Breast epithelium (tissue), 4 donors: Measurements from ENCODE around the gene GABRD. TPM values are rescaled to one million over a fixed set of nuclear protein-coding genes. Genes with fewer than 3 reads are reported as not detected.

Experiments
- DNase-seq, 2 donors: peaks; one replicate each; pipeline ENCODE4 v3.0.0-alpha.2; 2019; ENCODE audit warnings: low spot score in 2 of 2
- H3K27ac ChIP-seq, 2 donors: fragments of 200-600 bp; sonication (generic) in 1 of 2; one replicate each; pipeline ENCODE4 v1.5.1; 2016 to 2019; ENCODE audit warnings: mild to moderate bottlenecking in 1 of 2
- H3K27me3 ChIP-seq, 2 donors: fragments of 200-600 bp; sonication (generic) in 1 of 2; one replicate each; pipeline versions ENCODE4 v1.5.1 to v1.6.0; 2017 to 2019; ENCODE audit warnings: control low read depth in 1 of 2, mild to moderate bottlenecking in 1 of 2
- H3K36me3 ChIP-seq: fragments of 200-600 bp; one replicate; pipeline ENCODE4 v1.5.1; 2019
- H3K4me1 ChIP-seq, 2 donors: fragments of 200-600 bp; sonication (generic); one replicate each; pipeline ENCODE4 v1.5.1; 2016 to 2019; ENCODE audit warnings: control low read depth in 1 of 2
- H3K4me3 ChIP-seq, 3 donors: fragments of 200-600 bp; sonication (generic); 1 replicate in 2 of 3; 2 replicates in 1 of 3; pipeline ENCODE4 v1.5.1; 2016 to 2019; ENCODE audit warnings: mild to moderate bottlenecking in 3 of 3, moderate library complexity in 2 of 3
- H3K9me3 ChIP-seq, 2 donors: fragments of 200-600 bp; sonication (generic) in 1 of 2; one replicate each; pipeline ENCODE4 v1.5.1; 2016 to 2019; ENCODE audit warnings: control low read depth in 1 of 2
- POLR2A ChIP-seq: fragments of 450-650 bp; IDR thresholded peaks from one replicate; pipeline ENCODE4 v1.6.1; 2016; ENCODE audit warnings: antibody characterized with exemption, mild to moderate bottlenecking, moderate library complexity
- POLR2AphosphoS5 ChIP-seq, 3 donors: sonication (generic); formaldehyde crosslinking; IDR thresholded peaks; one replicate each; pipeline ENCODE4 v1.6.1; 2017; ENCODE audit warnings: antibody characterized with exemption in 3 of 3
- intact Hi-C: fragments of 100-400 bp; cut with DNase I; formaldehyde crosslinking; loops from one replicate; pipeline ENCODE4 v1.15.1; 2023; ENCODE audit warnings: low total_unique reads
- total RNA-seq, 3 donors: library from RNA; depleted of rRNA; stranded (reverse); fragments of >200 nt; gene quantifications; one replicate each; pipeline ENCODE4 v1.1.0, GENCODE V29; 2016
- TF ChIP-seq, protein P1 (sequence below), 3 donors: fragments of 450-650 bp; IDR thresholded peaks; one replicate each; pipeline ENCODE4 v1.5.1; 2016 to 2017; ENCODE audit warnings: antibody characterized with exemption in 3 of 3, mild to moderate bottlenecking in 3 of 3, moderate library complexity in 3 of 3

Gene GABRD
- total RNA-seq, 3 donors from 2014 or later, result not detected

DNA sequence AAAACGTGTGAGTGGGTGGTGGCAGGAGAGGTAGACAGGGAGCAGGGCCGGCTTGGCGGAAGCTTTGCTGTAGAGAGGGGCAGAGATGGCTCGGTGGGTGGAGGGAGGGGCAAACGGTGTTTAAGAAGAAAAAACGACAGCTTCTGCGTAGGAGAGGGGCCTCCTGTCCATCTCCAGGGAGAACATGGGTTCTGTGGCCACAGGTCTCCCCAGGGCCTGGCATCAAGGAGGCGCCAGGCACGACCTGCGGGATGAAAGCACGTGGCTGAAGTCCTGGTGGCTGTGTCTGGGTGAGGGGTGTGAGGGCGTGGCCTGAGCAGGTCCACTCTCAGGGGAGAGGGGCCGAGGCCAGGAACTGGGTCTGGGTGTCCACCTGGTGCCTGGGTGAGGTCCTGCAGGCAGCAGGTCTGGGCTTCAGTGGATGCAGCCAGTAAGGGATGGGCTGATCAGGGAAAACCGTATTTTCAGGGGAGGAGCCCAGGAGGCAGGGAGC lies 30.1 kb downstream of the GABRD start:
- intact Hi-C loops, result no loop called here
- peaks cover 5 to 12% of the 10 kb centered on the region in 2 donors for H3K27me3 ChIP-seq
- H3K27ac ChIP-seq, result peak overlapping the region in 1 of 2 donors; percentile 72
- DNase-seq, result peak in 1 of 2 donors; percentile 33
- H3K9me3 ChIP-seq, result no peaks in the 10 kb centered on the region
- peak overlapping the region in 2 of 3 donors; percentile 75 to 81 for H3K4me3 ChIP-seq
- H3K36me3 ChIP-seq, result no peaks in the 10 kb centered on the region
- TF ChIP-seq, protein P1, sequence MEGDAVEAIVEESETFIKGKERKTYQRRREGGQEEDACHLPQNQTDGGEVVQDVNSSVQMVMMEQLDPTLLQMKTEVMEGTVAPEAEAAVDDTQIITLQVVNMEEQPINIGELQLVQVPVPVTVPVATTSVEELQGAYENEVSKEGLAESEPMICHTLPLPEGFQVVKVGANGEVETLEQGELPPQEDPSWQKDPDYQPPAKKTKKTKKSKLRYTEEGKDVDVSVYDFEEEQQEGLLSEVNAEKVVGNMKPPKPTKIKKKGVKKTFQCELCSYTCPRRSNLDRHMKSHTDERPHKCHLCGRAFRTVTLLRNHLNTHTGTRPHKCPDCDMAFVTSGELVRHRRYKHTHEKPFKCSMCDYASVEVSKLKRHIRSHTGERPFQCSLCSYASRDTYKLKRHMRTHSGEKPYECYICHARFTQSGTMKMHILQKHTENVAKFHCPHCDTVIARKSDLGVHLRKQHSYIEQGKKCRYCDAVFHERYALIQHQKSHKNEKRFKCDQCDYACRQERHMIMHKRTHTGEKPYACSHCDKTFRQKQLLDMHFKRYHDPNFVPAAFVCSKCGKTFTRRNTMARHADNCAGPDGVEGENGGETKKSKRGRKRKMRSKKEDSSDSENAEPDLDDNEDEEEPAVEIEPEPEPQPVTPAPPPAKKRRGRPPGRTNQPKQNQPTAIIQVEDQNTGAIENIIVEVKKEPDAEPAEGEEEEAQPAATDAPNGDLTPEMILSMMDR (IDR thresholded peaks at IDR 0.05), result peak in 2 of 3 donors; percentile 40 to 60
- TF ChIP-seq POLR2AphosphoS5 (IDR thresholded peaks at IDR 0.05), result no peak
- H3K4me1 ChIP-seq, result peaks cover 3 to 4% of the 10 kb centered on the region in 2 donors

GRCh38 chr1:2049718-2050431 lies 30.7 kb downstream of the GABRD start, which contains the start of gene PRKCZ:
TSS of gene PRKCZ (plus strand) at chr1:2050411. CDS start at chr1:2050631, 220 bp downstream.
- TF ChIP-seq POLR2A (no peak), POLR2AphosphoS5 (IDR thresholded peaks at IDR 0.05) (no peak)
- TF ChIP-seq, protein P1 (IDR thresholded peaks at IDR 0.05), result no peak
- Histone ChIP-seq H3K4me1 (peaks cover 0 to 4% of the 10 kb centered on the region in 2 donors), H3K27ac (peak within 1 kb of the TSS; percentile 61 to 72), H3K4me3 (peak within 1 kb of the TSS; percentile 42 to 81 (median 75)), H3K27me3 (peaks cover 5 to 12% of the 10 kb centered on the region in 2 donors), H3K36me3 (no peaks in the 10 kb centered on the region), H3K9me3 (no peaks in the 10 kb centered on the region)
- DNase-seq, result peak; percentile 93 to 95
- intact Hi-C loops, result loop anchor here (10.0 kb wide), 1 partner anchor 555 kb away; no protein-coding TSS in a partner anchor

DNA sequence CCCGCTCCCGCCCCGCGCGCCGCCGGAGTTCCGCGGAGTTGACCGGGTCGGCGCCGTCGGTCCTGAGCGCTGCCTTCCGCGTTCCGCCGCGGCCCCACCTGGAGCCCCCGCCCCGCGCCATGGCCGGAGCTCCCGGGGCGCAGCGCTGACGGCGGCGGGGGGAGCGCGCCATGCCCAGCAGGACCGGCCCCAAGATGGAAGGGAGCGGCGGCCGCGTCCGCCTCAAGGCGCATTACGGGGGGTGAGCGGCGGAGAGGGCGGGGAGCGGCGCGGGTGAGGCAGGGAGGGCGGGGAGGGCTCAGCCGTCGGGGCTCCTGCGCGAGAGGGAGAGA lies 31.3 kb downstream of the GABRD start:
- intact Hi-C loops, result loop anchor here (10.0 kb wide), 1 partner anchor 554 kb away; no protein-coding TSS in a partner anchor
- DNase-seq, result no peak
- TF ChIP-seq POLR2A (no peak), POLR2AphosphoS5 (IDR thresholded peaks at IDR 0.05) (no peak)
- TF ChIP-seq, protein P1 (IDR thresholded peaks at IDR 0.05), result no peak
- Histone ChIP-seq H3K9me3 (no peaks in the 10 kb centered on the region), H3K36me3 (no peaks in the 10 kb centered on the region), H3K4me1 (peaks cover 0 to 4% of the 10 kb centered on the region in 2 donors), H3K27ac (peak overlapping the region; percentile 61 to 68), H3K4me3 (peak overlapping the region; percentile 27 to 81 (median 75)), H3K27me3 (peaks cover 5 to 12% of the 10 kb centered on the region in 2 donors)

- no peak for DNase-seq
- H3K27ac ChIP-seq, result peak overlapping the region; percentile 61 to 68
- intact Hi-C loops, result loop anchor here (10.0 kb wide), 1 partner anchor 554 kb away; no protein-coding TSS in a partner anchor
These were observed 31.9 kb downstream of the GABRD start for GRCh38 chr1:2050793-2051682.

More at GRCh38 chr1:2050793-2051682, 31.9 kb downstream of the GABRD start:
- peak overlapping the region; percentile 27 to 81 (median 75) for H3K4me3 ChIP-seq
- no peaks in the 10 kb centered on the region for H3K36me3 ChIP-seq
- TF ChIP-seq, protein P1 (IDR thresholded peaks at IDR 0.05), result no peak
- TF ChIP-seq POLR2AphosphoS5 (IDR thresholded peaks at IDR 0.05) (no peak), POLR2A (no peak)
- no peaks in the 10 kb centered on the region for H3K9me3 ChIP-seq
- H3K4me1 ChIP-seq, result peaks cover 0 to 4% of the 10 kb centered on the region in 2 donors
- H3K27me3 ChIP-seq, result peaks cover 5 to 12% of the 10 kb centered on the region in 2 donors
